Endothelial cell of umbilical vein (primary cell): ENCODE measurements around the gene TCF7L2. TPM values are rescaled to one million over a fixed set of nuclear protein-coding genes. Genes with fewer than 3 reads are reported as not detected.

Experiments used
- BruUV-seq: library from RNA; stranded (reverse); fragments of 400-500 nt; replicated peaks from 2 replicates; lab custom pipeline; 2021; lab: Mats Ljungman, UMichigan
- CTCF ChIA-PET: fragments of 300-600, 350-600 bp; sonication (Branson Sonifier 250); formaldehyde crosslinking; loops from one replicate; lab custom pipeline; 2021; ENCODE audit warnings: antibody characterized with exemption, inconsistent platforms; lab: Charles Lee
- POLR2A ChIA-PET: fragments of 300-600, 350-600 bp; sonication (Branson Sonifier 250); formaldehyde crosslinking; loops from one replicate; lab custom pipeline; 2021; ENCODE audit warnings: antibody characterized with exemption, inconsistent platforms; lab: Charles Lee
- DNase-seq: peaks from one replicate; pipeline ENCODE4 v3.0.0-alpha.2; 2011; ENCODE audit warnings: low read depth, low spot score
- FAIRE-seq: peaks from 2 replicates; lab custom pipeline; 2011; peaks lifted over from hg19 to GRCh38; lab: Jason Lieb, UNC
- H2AFZ ChIP-seq: 2 replicates; pipeline ENCODE4 v1.6.0; 2012; ENCODE audit warnings: low read depth, low read length, control low read depth, inconsistent platforms
- H3K27ac ChIP-seq: 2 replicates; pipeline ENCODE4 v1.5.1; 2011; ENCODE audit warnings: low read depth, mild to moderate bottlenecking, control low read depth, low read length, moderate library complexity; ENCODE audit not compliant: insufficient read depth
- H3K27me3 ChIP-seq, 2 experiments: 2 replicates each; pipeline versions ENCODE4 v1.6.0 to v1.6.1; 2011; ENCODE audit warnings: low read length in 2 of 2, mixed read lengths in 1 of 2; ENCODE audit not compliant: control insufficient read depth in 2 of 2, insufficient read depth in 2 of 2
- H3K36me3 ChIP-seq, 2 experiments: 2 replicates in 1 of 2; 3 replicates in 1 of 2; pipeline ENCODE4 v1.5.1; 2011; ENCODE audit warnings: low read length in 2 of 2, mild to moderate bottlenecking in 1 of 2, moderate library complexity in 1 of 2; ENCODE audit not compliant: control insufficient read depth in 2 of 2, insufficient read depth in 2 of 2; ENCODE audit errors: extremely low read depth in 1 of 2
- H3K4me1 ChIP-seq: 3 replicates; pipeline ENCODE4 v1.5.1; 2011; ENCODE audit warnings: mild to moderate bottlenecking, low read length; ENCODE audit not compliant: control insufficient read depth, insufficient read depth; ENCODE audit errors: extremely low read depth
- H3K4me2 ChIP-seq: 2 replicates; pipeline ENCODE4 v1.6.1; 2011; ENCODE audit warnings: low read length, control low read depth, mixed read lengths; ENCODE audit not compliant: insufficient read depth
- H3K4me3 ChIP-seq, 3 experiments: fragments of 200-600 bp in 1 of 3; sonication (generic), shearing (Covaris generic) in 1 of 3; replicated peaks in 1 of 3; 2 replicates each; pipeline ENCODE4 v1.5.1; 2011 to 2016; ENCODE audit warnings: control low read depth in 3 of 3, low read length in 3 of 3, mild to moderate bottlenecking in 2 of 3, inconsistent platforms in 1 of 3, low read depth in 1 of 3, moderate library complexity in 1 of 3; ENCODE audit not compliant: insufficient read depth in 1 of 3
- H3K79me2 ChIP-seq: 2 replicates; pipeline ENCODE4 v1.6.0; 2012; ENCODE audit warnings: low read length, inconsistent platforms; ENCODE audit not compliant: control insufficient read depth, insufficient read depth
- H3K9ac ChIP-seq: replicated peaks from 2 replicates; pipeline ENCODE3; 2011; ENCODE audit warnings: low read length, control low read depth; ENCODE audit not compliant: insufficient read depth; ENCODE audit errors: extremely low read depth
- H3K9me1 ChIP-seq: replicated peaks from 3 replicates; pipeline ENCODE4 v1.6.0; 2011; ENCODE audit warnings: mild to moderate bottlenecking, low read length; ENCODE audit not compliant: control insufficient read depth, insufficient read depth; ENCODE audit errors: extremely low read depth
- H3K9me3 ChIP-seq: replicated peaks from 2 replicates; pipeline ENCODE4 v1.5.1; 2012; ENCODE audit warnings: low read length, inconsistent platforms; ENCODE audit not compliant: control insufficient read depth, insufficient read depth
- H4K20me1 ChIP-seq: replicated peaks from 2 replicates; pipeline ENCODE3; 2011; ENCODE audit warnings: mild to moderate bottlenecking, low read length; ENCODE audit not compliant: control insufficient read depth, insufficient read depth; ENCODE audit errors: extremely low read depth
- CTCF ChIP-seq, 2 donors: IDR thresholded peaks; 1 replicate in 1 of 2; 2 replicates in 1 of 2; pipeline ENCODE4 v1.5.1; 2011; ENCODE audit warnings: low read length in 2 of 2, mild to moderate bottlenecking in 2 of 2, moderate library complexity in 2 of 2, control low read depth in 1 of 2, inconsistent platforms in 1 of 2, low read depth in 1 of 2; ENCODE audit not compliant: insufficient read depth in 1 of 2; ENCODE audit errors: extremely low read depth in 1 of 2
- EZH2 ChIP-seq: IDR thresholded peaks from 2 replicates; pipeline ENCODE4 v1.6.1; 2012; ENCODE audit warnings: borderline replicate concordance, low read depth, mild to moderate bottlenecking, moderate library complexity, low read length, inconsistent platforms; ENCODE audit not compliant: severe bottlenecking
- FOS ChIP-seq: IDR thresholded peaks from 2 replicates; pipeline ENCODE4 v1.6.1; 2011; ENCODE audit warnings: mild to moderate bottlenecking, low read length, moderate library complexity, borderline replicate concordance; ENCODE audit not compliant: insufficient read depth
- GATA2 ChIP-seq: IDR thresholded peaks from 2 replicates; pipeline ENCODE4 v1.7.0; 2011; ENCODE audit warnings: low read depth, mild to moderate bottlenecking, moderate library complexity, mixed read lengths, low read length; ENCODE audit not compliant: insufficient read length, insufficient read depth
- JUN ChIP-seq: IDR thresholded peaks from 2 replicates; pipeline ENCODE4 v1.6.1; 2011; ENCODE audit warnings: borderline replicate concordance, low read depth; ENCODE audit not compliant: insufficient read length, insufficient read depth
- MAX ChIP-seq: IDR thresholded peaks from 2 replicates; pipeline ENCODE4 v1.6.1; 2011; ENCODE audit not compliant: insufficient read depth, insufficient read length
- MYC ChIP-seq: IDR thresholded peaks from one replicate; pipeline ENCODE4 v1.6.1; 2011; ENCODE audit warnings: mild to moderate bottlenecking, low read depth, low read length
- POLR2A ChIP-seq: IDR thresholded peaks from 2 replicates; pipeline ENCODE4 v1.6.1; 2012; ENCODE audit warnings: low read depth, mild to moderate bottlenecking, control low read depth, low read length
- POLR2AphosphoS5 ChIP-seq: IDR thresholded peaks from 2 replicates; pipeline ENCODE4 v1.6.1; 2012; ENCODE audit warnings: low read depth, mild to moderate bottlenecking, control low read depth, low read length, moderate library complexity; ENCODE audit not compliant: insufficient read depth
- dilution Hi-C: fragments of 300-500 bp; cut with MboI; formaldehyde crosslinking; loops from one replicate; pipeline ENCODE4 v1.15.0; 2019; ENCODE audit warnings: low sequenced_read_pairs; ENCODE audit not compliant: extremely low pct_ligation_motif_present
- intact Hi-C: fragments of 100-400 bp; cut with micrococcal nuclease; formaldehyde crosslinking; loops from one replicate; pipeline ENCODE4 v1.10.0; 2022
- polyA plus RNA-seq, 4 experiments: library from polyadenylated mRNA; depleted of rRNA in 3 of 4; stranded (reverse) in 3 of 4; unstranded in 1 of 4; fragments of >200 nt; gene quantifications; 2 replicates each; pipeline versions ENCODE4 v1.2.1 to v1.2.3, GENCODE V29; 2011 to 2012; ENCODE audit warnings: missing spikeins in 1 of 4
- total RNA-seq: library from RNA; stranded (reverse); gene quantifications from 2 replicates; pipeline ENCODE4 v1.2.3, GENCODE V29; 2021

TCF7L2 gene
- total and polyA plus RNA-seq, 2 donors (not counting 3 experiments of a cell fraction or from before 2014, with no cell fraction given) = 9.9 to 21.8 TPM

- peaks cover 2% of the 10 kb centered on the region for H4K20me1 ChIP-seq
- no peak overlapping the region for H3K9ac ChIP-seq
- peak; percentile 10 for DNase-seq
- H3K9me3 ChIP-seq = no peaks in the 10 kb centered on the region
- H3K36me3 ChIP-seq = no peaks in the 10 kb centered on the region
- H3K4me3 ChIP-seq = no peak overlapping the region
- H2AFZ ChIP-seq = no peak overlapping the region
- intact Hi-C loops = no loop called here
- BruUV-seq = no TSS peak
- H3K4me1 ChIP-seq = no peaks in the 10 kb centered on the region
- FAIRE-seq = no peak
- POLR2A ChIA-PET = no interaction called here
- no peak overlapping the region for H3K4me2 ChIP-seq
- H3K27me3 ChIP-seq = no peaks in the 10 kb centered on the region
- CTCF ChIA-PET = no interaction called here
- H3K9me1 ChIP-seq = no peaks in the 10 kb centered on the region
- peaks cover 6% of the 10 kb centered on the region for H3K79me2 ChIP-seq
- dilution Hi-C loops = no loop called here
- TF ChIP-seq POLR2AphosphoS5 (no peak), FOS (no peak), EZH2 (no peak), MAX (no peak), GATA2 (no peak), MYC (no peak)
- no peak overlapping the region for H3K27ac ChIP-seq
Observed at GRCh38 chr10:112988839-112989406, 38.9 kb downstream of the TCF7L2 start.

- dilution Hi-C loops = no loop called here
- Histone ChIP-seq H3K4me2 (no peak overlapping the region), H3K36me3 (no peaks in the 10 kb centered on the region), H4K20me1 (peaks cover 2% of the 10 kb centered on the region), H3K9ac (no peak overlapping the region), H3K27ac (no peak overlapping the region), H3K79me2 (peaks cover 6% of the 10 kb centered on the region), H2AFZ (no peak overlapping the region), H3K9me3 (no peaks in the 10 kb centered on the region), H3K4me3 (no peak overlapping the region), H3K9me1 (no peaks in the 10 kb centered on the region), H3K4me1 (no peaks in the 10 kb centered on the region), H3K27me3 (no peaks in the 10 kb centered on the region)
- TF ChIP-seq EZH2 (no peak), MAX (no peak), CTCF (IDR thresholded peaks at IDR 0.05; ENCODE audit: extremely low read depth in 1 of 2, insufficient read depth in 1 of 2, low read depth in 1 of 2, low read length in 2 of 2) (no peak), JUN (no peak), POLR2A (no peak), FOS (no peak), MYC (no peak), POLR2AphosphoS5 (no peak), GATA2 (no peak)
- BruUV-seq = no TSS peak
- ChIA-PET CTCF (interaction anchor here (0.7 kb wide), 1 partner anchor 136 kb away, joined by 4 read pairs; no protein-coding TSS in a partner anchor), POLR2A (no interaction called here)
- FAIRE-seq = no peak
- DNase-seq = no peak
- intact Hi-C loops = no loop called here
Observed at GRCh38 chr10:112989826-112990225, 39.8 kb downstream of the TCF7L2 start.
